WERI-Rb-1 (cell line): ENCODE measurements around the gene FLNB.

ENCODE experiments used
- DNase-seq: peaks from one replicate; pipeline ENCODE4 v3.0.0-alpha.2; 2020
- H3K27ac ChIP-seq: fragments of 250-450 bp; sonication (Bioruptor Pico); 2 replicates; pipeline ENCODE4 v1.5.1; 2020; ENCODE audit warnings: mild to moderate bottlenecking, moderate library complexity
- H3K27me3 ChIP-seq: fragments of 250-450 bp; sonication (Bioruptor Pico); 2 replicates; pipeline ENCODE4 v1.5.1; 2021; ENCODE audit warnings: mild to moderate bottlenecking, low read depth, moderate library complexity; ENCODE audit not compliant: insufficient read depth, severe bottlenecking
- H3K36me3 ChIP-seq: fragments of 250-450 bp; sonication (Bioruptor Pico); 2 replicates; pipeline ENCODE4 v1.5.1; 2020; ENCODE audit warnings: mild to moderate bottlenecking, moderate library complexity
- H3K4me3 ChIP-seq: 2 replicates; pipeline ENCODE4 v1.5.1; 2011; ENCODE audit warnings: low read depth, mild to moderate bottlenecking, control low read depth, low read length
- H3K9me3 ChIP-seq: fragments of 250-450 bp; sonication (Bioruptor Pico); 2 replicates; pipeline ENCODE4 v1.5.1; 2021; ENCODE audit warnings: mild to moderate bottlenecking, moderate library complexity; ENCODE audit not compliant: severe bottlenecking
- CTCF ChIP-seq: IDR thresholded peaks from 2 replicates; pipeline ENCODE4 v1.5.1; 2011; ENCODE audit warnings: low read depth, mild to moderate bottlenecking, control low read depth, inconsistent platforms, low read length

Gene FLNB

GRCh38 chr3:58073301-58074108, 65.3 kb downstream of the FLNB start:
- no peaks in the 10 kb centered on the region for H3K9me3 ChIP-seq
- H3K27me3 ChIP-seq: no peaks in the 10 kb centered on the region
- no peak for TF ChIP-seq CTCF
- peaks cover 9% of the 10 kb centered on the region for H3K36me3 ChIP-seq
- no peak for DNase-seq
- H3K27ac ChIP-seq: no peak overlapping the region
- no peak overlapping the region for H3K4me3 ChIP-seq

DNA sequence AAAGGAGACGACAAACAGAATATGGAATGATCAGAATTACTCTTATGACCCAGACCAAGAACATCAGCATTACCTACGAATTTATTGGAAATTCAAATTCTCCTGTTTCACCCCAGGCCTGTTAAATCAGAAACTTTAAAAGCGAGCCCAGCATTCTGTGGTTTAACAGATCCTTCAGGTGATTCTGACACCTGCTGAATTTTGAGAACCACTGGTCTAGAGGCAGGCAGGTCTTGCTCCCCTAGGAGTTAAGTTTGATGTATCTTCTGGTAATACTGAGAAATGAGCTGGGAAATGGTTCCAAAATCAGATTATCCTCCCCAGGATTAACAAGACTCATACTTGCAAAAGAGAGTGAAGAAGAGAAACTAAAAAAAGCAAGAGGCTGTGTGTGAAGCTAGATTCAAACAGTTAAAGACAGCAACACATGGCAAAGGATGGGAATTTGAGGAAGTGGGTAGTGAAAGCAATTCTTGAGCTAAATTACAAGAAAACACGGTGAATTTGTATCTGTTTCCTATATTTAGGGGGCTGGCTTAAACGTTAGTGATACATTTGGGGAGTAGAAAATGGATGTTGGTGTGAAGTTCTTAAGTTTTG, 66.0 kb downstream of the FLNB start:
- H3K4me3 ChIP-seq: no peak overlapping the region
- H3K27ac ChIP-seq: no peak overlapping the region
- no peaks in the 10 kb centered on the region for H3K27me3 ChIP-seq
- H3K36me3 ChIP-seq: peaks cover 16% of the 10 kb centered on the region
- no peak for TF ChIP-seq CTCF
- no peaks in the 10 kb centered on the region for H3K9me3 ChIP-seq
- no peak for DNase-seq

DNA sequence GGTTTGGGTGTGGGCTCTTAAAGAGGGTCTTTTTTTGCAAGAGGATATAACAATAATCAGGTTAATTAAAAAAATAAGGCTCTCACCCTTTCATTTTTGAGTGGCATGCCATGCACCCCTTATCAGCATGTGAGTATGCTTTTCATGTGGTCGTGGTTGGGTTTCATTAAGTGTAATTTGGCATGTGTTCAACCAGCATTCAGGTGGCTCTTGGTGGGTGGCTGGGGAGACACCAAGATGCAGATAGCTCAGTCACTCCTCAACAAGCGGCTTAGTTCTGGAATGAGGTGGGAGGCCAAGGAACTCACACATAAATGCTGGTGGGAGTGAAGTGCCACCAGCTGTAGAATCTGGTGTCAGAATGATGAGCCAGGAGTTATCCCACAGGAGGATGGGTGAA, 66.8 kb downstream of the FLNB start:
- no peaks in the 10 kb centered on the region for H3K9me3 ChIP-seq
- peaks cover 20% of the 10 kb centered on the region for H3K36me3 ChIP-seq
- no peak for TF ChIP-seq CTCF
- no peak overlapping the region for H3K4me3 ChIP-seq
- no peaks in the 10 kb centered on the region for H3K27me3 ChIP-seq
- H3K27ac ChIP-seq: no peak overlapping the region
- no peak for DNase-seq

DNA sequence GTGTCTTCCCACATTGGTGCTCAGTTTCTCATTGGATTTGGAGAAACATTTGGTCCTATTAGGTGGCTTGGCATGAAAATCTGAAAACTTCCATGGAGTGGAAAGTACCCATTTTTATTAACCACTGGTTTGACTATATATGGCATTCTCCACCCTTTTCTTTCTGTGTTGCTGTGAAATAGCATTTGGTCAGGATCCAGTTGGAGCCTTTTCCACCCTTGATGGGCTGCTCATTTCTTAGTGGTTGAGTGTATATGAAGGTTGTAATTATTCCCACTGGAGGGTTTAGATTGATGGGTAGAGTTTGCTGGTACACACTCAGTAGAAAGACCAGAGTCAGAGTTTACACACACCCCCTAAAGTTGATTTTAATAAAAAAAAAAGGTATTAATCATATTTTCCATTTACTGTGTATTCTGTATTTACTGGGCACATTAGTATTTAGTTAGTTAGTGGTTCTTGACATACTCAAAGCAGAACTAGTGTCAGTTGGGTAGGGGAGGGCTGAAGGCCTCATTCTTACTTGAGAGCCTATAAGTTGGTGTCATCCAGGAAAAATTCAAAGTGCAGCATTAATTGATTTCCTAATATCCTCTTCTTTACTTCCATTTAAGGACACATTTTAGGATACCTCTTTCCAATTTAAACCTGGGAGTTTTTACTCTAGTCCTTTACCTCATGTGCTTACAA, 69.5 kb downstream of the FLNB start:
- peaks cover 20% of the 10 kb centered on the region for H3K36me3 ChIP-seq
- H3K4me3 ChIP-seq: no peak overlapping the region
- DNase-seq: no peak
- no peak for TF ChIP-seq CTCF
- no peak overlapping the region for H3K27ac ChIP-seq
- H3K9me3 ChIP-seq: no peaks in the 10 kb centered on the region
- no peaks in the 10 kb centered on the region for H3K27me3 ChIP-seq

GRCh38 chr3:58078610-58079009, 70.4 kb downstream of the FLNB start:
- no peaks in the 10 kb centered on the region for H3K9me3 ChIP-seq
- H3K27me3 ChIP-seq: no peaks in the 10 kb centered on the region
- no peak overlapping the region for H3K27ac ChIP-seq
- peaks cover 20% of the 10 kb centered on the region for H3K36me3 ChIP-seq
- no peak for DNase-seq
- TF ChIP-seq CTCF: no peak
- H3K4me3 ChIP-seq: no peak overlapping the region
